Stimulated activated effector memory CD8-positive, alpha-beta T cell treated with anti-CD3 and anti-CD28 coated beads, Interleukin-12 subunit alpha, Interleukin-12 subunit beta, amount 100 ng/mL, for 72 hours (primary cell): ENCODE measurements around the gene RPH3AL.

Experiments
- ATAC-seq: fragments of 150-1000 bp; cut with Tn5 transposase; 2 replicates; pipeline ENCODE4 v1.10.0; 2021
- DNase-seq, 2 donors: peaks; one replicate each; pipeline ENCODE4 v3.0.0; 2021 to 2022; ENCODE audit warnings: low spot score in 2 of 2
- H3K27ac Mint-ChIP-seq: one replicate; pipeline ENCODE4 v1.8.0; 2022; ENCODE audit warnings: mild to moderate bottlenecking, mixed read lengths
- H3K36me3 Mint-ChIP-seq: one replicate; pipeline ENCODE4 v1.8.0; 2022; ENCODE audit warnings: mild to moderate bottlenecking, mixed read lengths
- H3K4me1 Mint-ChIP-seq: one replicate; pipeline ENCODE4 v1.8.0; 2022; ENCODE audit warnings: mixed read lengths
- H3K4me3 Mint-ChIP-seq: one replicate; pipeline ENCODE4 v1.8.0; 2022; ENCODE audit warnings: mild to moderate bottlenecking, mixed read lengths
- H3K9me3 Mint-ChIP-seq: one replicate; pipeline ENCODE4 v1.8.0; 2022; ENCODE audit warnings: mixed read lengths

The RPH3AL gene

DNA sequence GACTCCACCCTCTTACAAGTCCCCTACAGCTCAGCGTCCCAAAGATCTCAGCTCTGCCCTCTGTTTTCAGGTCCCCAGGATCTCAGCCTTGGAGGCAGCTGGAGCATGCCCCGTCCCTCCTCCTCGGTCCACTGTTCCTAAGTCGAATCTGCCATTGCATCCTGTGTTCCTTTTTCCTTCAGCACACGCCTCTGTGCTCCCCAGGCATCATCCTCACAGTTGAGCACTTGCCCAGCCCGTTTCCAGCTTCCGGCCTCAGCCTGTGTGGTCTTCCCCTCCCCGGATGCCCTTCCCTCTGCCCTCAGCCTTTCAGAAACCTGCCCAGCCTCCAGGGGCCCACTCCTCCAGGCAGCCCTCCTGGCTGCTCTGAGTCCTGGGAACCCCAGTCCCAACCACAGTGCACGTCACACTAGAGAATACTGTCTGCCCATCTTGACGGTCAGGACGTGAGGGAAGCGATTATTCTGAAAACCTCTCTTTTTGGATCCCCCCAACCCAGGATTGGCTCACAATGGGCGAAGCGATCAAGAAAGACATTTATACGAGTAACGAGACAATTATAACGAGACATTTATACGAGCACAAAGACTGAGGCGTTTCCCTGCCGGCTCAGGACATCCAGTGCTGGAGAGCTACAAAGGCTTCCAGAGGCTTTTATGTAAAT, 41.4 kb downstream of the RPH3AL start:
- Mint-ChIP-seq H3K9me3 (peaks cover 5% of the 10 kb centered on the region), H3K27ac (no peak overlapping the region), H3K4me3 (no peak overlapping the region), H3K4me1 (peaks cover 12% of the 10 kb centered on the region), H3K36me3 (no peaks in the 10 kb centered on the region)
- DNase-seq (no peak), ATAC-seq (no peak)

DNA sequence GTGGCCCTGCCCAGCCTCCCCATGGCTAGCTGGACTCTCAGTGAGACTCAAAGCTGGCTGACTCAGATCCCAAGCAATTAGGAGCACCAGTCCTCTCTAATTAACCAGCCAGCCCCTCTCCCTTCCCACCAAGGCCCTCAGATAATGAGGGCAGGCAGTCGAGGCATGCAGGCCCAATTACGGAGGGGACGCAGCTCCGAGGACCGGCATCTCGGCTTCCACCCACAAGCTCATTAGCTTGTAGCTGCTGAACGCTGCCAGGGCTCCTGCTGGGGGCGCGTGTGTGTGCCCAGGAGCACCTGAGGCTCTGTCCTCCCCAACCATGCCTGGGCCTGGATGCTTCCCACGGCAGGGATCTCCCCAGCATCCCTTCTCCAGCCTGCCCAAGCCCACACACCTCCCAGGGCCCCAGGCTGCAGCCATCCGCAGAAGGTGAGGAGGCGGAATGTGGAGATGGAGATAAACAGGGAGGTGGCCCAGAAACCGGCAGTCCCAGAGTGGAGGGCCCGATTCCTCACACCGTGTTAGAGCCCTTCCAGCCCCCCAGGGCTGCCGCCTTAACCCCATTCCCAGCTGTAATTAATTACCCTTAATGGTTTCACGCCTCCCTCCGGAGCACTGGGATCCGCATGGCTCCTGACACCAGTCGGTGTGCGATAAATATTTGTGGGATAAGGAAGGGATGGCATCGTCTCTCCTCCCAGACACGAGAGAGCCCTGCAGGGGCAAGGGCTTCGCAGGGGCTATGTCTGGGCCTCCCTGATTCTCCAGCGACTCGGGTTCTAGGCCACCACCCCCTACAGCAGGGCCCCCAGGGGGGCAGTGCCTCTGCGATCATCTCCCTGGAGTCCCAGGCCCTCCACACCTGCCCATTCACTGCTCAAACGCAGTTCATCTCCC, 42.2 kb downstream of the RPH3AL start:
- Mint-ChIP-seq H3K36me3 (no peaks in the 10 kb centered on the region), H3K27ac (no peak overlapping the region), H3K9me3 (peaks cover 3% of the 10 kb centered on the region), H3K4me3 (no peak overlapping the region), H3K4me1 (peaks cover 8% of the 10 kb centered on the region)
- DNase-seq (no peak), ATAC-seq (no peak)

DNA sequence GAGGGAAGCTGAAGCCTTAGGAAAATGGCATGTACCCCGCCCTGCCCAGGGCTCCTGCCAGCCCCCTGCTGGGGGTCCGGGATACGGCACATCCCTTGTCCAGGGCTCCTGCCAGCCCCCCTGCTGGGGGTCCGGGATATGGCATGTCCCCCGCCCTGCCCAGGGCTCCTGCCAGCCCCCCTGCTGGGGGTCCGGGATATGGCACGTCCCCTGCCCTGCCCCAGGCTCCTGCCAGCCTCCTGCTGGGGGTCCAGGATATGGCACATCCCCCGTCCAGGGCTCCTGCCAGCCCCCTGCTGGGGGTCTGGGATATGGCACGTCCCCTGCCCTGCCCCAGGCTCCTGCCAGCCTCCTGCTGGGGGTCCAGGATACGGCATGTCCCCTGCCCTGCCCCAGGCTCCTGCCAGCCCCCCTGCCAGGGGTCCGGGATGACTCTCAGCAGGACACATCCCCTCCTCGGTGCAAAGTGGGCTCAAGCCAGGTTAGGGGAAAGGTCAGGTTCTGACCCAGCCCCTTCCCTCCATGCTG, 43.2 kb downstream of the RPH3AL start:
- Mint-ChIP-seq H3K27ac (no peak overlapping the region), H3K9me3 (no peaks in the 10 kb centered on the region), H3K4me1 (peaks cover 5% of the 10 kb centered on the region), H3K4me3 (no peak overlapping the region), H3K36me3 (no peaks in the 10 kb centered on the region)
- no peak for DNase-seq
- peak; percentile 38 for ATAC-seq

GRCh38 chr17:307741-308507, 44.7 kb downstream of the RPH3AL start:
- no peak for DNase-seq
- H3K27ac Mint-ChIP-seq, result no peak overlapping the region
- no peak for ATAC-seq
- no peak overlapping the region for H3K4me3 Mint-ChIP-seq
- H3K9me3 Mint-ChIP-seq, result no peaks in the 10 kb centered on the region
- H3K36me3 Mint-ChIP-seq, result no peaks in the 10 kb centered on the region
- H3K4me1 Mint-ChIP-seq, result peaks cover 5% of the 10 kb centered on the region

- no peak for ATAC-seq
- Mint-ChIP-seq H3K4me1 (peaks cover 5% of the 10 kb centered on the region), H3K4me3 (no peak overlapping the region), H3K9me3 (no peaks in the 10 kb centered on the region), H3K36me3 (no peaks in the 10 kb centered on the region), H3K27ac (no peak overlapping the region)
- no peak for DNase-seq
Measured at GRCh38 chr17:307295-307691, 45.3 kb downstream of the RPH3AL start.

DNA sequence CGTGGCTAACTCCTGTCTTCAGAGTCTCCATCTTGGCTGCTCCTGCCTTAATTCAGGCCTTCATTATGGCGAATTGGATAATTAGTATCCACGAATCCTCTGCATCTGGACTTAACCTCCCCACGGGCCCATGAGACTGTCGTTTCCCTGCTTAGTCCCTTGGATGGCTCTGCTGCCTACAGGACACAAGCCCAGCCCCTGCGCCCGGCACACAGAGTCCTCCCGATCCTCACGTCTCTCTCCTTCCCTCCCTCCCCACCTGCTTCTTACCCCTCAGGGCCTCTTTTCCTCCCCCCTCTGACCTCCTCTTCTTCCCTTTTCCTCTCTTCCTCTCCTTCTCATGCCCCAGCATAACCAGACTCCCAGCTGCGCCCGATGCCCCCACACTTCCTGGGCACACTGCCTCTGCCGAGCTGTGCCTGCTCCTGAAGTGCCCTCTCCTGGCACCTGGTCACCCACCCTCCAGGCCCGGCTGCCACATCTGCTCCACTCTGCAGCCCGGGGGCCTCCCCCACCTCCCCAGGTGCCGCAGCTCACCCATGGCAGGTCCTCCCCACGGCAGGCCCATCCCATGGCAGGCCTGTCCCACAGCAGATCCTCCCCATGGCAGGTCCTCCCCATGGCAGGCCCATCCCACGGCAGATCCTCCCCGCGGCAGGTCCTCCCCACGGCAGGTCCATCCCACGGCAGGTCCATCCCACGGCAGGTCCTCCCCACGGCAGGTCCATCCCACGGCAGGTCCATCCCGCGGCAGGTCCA, 45.9 kb downstream of the RPH3AL start:
- H3K4me1 Mint-ChIP-seq, result peaks cover 5% of the 10 kb centered on the region
- ATAC-seq (no peak), DNase-seq (no peak)
- H3K27ac Mint-ChIP-seq, result no peak overlapping the region
- no peaks in the 10 kb centered on the region for H3K9me3 Mint-ChIP-seq
- no peak overlapping the region for H3K4me3 Mint-ChIP-seq
- no peaks in the 10 kb centered on the region for H3K36me3 Mint-ChIP-seq

- DNase-seq (no peak), ATAC-seq (no peak)
- H3K4me3 Mint-ChIP-seq, result no peak overlapping the region
- no peaks in the 10 kb centered on the region for H3K36me3 Mint-ChIP-seq
- H3K27ac Mint-ChIP-seq, result no peak overlapping the region
- peaks cover 1% of the 10 kb centered on the region for H3K4me1 Mint-ChIP-seq
- H3K9me3 Mint-ChIP-seq, result no peaks in the 10 kb centered on the region
Measured at GRCh38 chr17:306116-306515, 46.5 kb downstream of the RPH3AL start.

DNA sequence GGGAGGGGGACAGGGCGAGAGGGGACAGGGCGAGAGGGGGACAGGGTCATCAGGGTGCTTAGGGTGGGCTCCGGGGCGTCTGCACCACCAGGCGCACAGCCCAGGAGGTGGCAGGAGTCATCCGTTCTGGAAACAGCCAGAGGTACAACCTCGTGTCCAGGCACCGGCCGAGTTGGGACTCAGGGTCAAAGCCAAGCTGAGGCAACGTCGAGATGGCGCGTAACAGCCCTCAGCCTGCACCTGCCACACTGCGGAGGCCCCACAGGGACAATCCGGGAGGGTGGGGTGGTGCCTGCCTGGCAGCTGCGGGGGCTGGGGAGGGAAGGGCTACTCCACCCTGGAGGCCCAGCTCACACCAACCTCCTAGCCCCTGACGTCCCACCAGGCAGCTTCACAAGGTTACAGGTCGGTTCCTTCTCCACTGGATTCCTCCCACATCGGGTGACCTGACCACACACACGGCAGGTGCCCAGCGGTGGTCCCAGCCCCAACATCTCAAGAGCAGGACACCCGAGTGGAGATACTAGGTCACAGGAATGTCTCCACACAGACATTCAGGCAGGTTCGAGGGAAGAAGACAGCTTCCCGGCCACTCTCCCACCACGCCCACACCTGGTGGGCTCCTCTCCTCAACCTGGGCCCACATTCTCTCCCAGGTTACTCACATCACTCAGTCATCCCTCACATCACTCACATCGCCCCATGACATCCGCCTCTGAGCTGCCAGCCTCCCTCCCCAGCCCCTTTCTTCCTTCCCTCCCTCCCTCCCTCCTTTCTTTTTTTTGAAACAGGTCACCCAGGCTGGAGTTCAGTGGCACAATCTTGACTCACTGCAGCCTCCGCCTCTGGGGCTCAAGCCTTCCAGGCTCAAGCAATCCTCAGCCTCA, 47.3 kb downstream of the RPH3AL start:
- ATAC-seq, result no peak
- Mint-ChIP-seq H3K27ac (no peak overlapping the region), H3K9me3 (no peaks in the 10 kb centered on the region), H3K4me1 (no peaks in the 10 kb centered on the region), H3K4me3 (no peak overlapping the region), H3K36me3 (peaks cover 5% of the 10 kb centered on the region)
- DNase-seq, result no peak

DNA sequence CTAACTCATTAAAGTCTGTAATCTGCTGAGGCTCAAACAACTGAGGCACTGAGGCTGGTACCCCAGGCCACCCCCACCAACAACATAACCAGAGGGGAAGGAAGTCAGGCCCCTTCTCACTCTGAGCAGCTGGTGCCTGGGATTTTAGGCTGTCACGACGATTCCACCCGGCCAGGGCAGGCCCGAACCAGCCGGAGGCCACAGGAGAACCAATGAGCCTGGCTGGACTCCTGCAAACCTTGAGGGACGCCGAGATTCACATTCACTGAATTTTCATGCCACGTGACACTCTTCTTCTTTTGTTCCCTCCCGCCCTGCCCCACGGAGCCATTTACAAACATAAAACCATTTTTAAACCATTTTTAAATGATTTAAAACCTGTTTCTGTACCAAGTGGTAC, 48.1 kb downstream of the RPH3AL start:
- peaks cover 5% of the 10 kb centered on the region for H3K36me3 Mint-ChIP-seq
- H3K4me1 Mint-ChIP-seq, result no peaks in the 10 kb centered on the region
- H3K9me3 Mint-ChIP-seq, result no peaks in the 10 kb centered on the region
- no peak for DNase-seq
- no peak overlapping the region for H3K27ac Mint-ChIP-seq
- ATAC-seq, result no peak
- H3K4me3 Mint-ChIP-seq, result no peak overlapping the region

- Mint-ChIP-seq H3K36me3 (peaks cover 5% of the 10 kb centered on the region), H3K27ac (no peak overlapping the region), H3K4me1 (no peaks in the 10 kb centered on the region), H3K9me3 (no peaks in the 10 kb centered on the region), H3K4me3 (no peak overlapping the region)
- ATAC-seq (no peak), DNase-seq (no peak)
Measured at GRCh38 chr17:303168-303567, 49.4 kb downstream of the RPH3AL start.

GRCh38 chr17:302300-302698, 50.3 kb downstream of the RPH3AL start:
- DNase-seq (no peak), ATAC-seq (no peak)
- H3K36me3 Mint-ChIP-seq, result peaks cover 5% of the 10 kb centered on the region
- H3K9me3 Mint-ChIP-seq, result no peaks in the 10 kb centered on the region
- no peak overlapping the region for H3K4me3 Mint-ChIP-seq
- no peak overlapping the region for H3K27ac Mint-ChIP-seq
- no peaks in the 10 kb centered on the region for H3K4me1 Mint-ChIP-seq

- Mint-ChIP-seq H3K4me1 (no peaks in the 10 kb centered on the region), H3K27ac (no peak overlapping the region), H3K9me3 (no peaks in the 10 kb centered on the region), H3K4me3 (no peak overlapping the region), H3K36me3 (peaks cover 5% of the 10 kb centered on the region)
- DNase-seq (no peak), ATAC-seq (no peak)
Measured at GRCh38 chr17:301681-302299, 50.8 kb downstream of the RPH3AL start.

DNA sequence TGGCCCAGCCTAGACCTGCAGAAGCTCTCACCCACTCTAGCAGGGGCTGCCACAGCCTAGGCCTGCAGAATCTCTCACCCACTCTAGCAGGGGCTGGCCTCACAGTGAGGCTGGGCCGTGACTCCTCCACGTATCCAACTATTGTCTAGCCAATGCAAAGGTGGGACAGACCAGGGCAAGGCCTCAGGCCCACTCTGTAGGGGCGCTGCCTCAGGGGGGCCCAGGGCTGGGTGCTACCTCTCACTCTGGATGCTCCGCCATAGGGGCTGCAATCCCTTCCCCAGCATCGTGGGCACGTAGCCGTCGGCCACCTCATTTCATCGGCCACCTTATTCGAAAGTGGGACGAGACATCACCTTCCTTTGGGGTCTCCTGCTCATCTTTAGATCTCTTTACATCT, 51.7 kb downstream of the RPH3AL start:
- Mint-ChIP-seq H3K4me1 (no peaks in the 10 kb centered on the region), H3K9me3 (no peaks in the 10 kb centered on the region), H3K27ac (no peak overlapping the region), H3K4me3 (no peak overlapping the region), H3K36me3 (peaks cover 5% of the 10 kb centered on the region)
- ATAC-seq, result no peak
- no peak for DNase-seq

DNA sequence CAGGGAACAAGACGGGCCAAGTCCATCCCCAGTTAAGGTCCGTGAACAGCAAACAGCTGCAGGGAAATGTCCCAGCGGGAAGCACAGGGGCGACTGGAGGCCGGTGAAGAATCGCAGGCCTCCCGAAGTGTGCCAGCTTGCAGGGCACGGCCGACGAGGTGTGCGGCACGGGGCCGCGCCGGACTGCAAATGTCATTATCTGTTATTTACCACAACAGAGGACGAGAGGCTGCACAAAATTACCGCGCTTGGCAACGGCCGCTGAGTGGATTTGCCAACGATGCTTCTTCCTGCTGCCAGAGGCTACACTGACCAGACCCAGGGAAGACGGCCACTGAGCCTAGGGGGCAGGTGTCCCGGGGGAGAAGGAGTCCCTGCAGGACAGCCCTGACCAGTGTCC, 53.1 kb downstream of the RPH3AL start:
- no peaks in the 10 kb centered on the region for H3K9me3 Mint-ChIP-seq
- no peaks in the 10 kb centered on the region for H3K4me1 Mint-ChIP-seq
- H3K36me3 Mint-ChIP-seq, result peaks cover 5% of the 10 kb centered on the region
- no peak overlapping the region for H3K4me3 Mint-ChIP-seq
- no peak overlapping the region for H3K27ac Mint-ChIP-seq
- no peak for DNase-seq
- no peak for ATAC-seq
